Measurements from ENCODE around the gene FABP3. TPM values are rescaled to one million over a fixed set of nuclear protein-coding genes. Genes with fewer than 3 reads are reported as not detected.

FABP3 gene
- total RNA-seq, 1 donor from 2014 or later: 4.6 TPM

DNA sequence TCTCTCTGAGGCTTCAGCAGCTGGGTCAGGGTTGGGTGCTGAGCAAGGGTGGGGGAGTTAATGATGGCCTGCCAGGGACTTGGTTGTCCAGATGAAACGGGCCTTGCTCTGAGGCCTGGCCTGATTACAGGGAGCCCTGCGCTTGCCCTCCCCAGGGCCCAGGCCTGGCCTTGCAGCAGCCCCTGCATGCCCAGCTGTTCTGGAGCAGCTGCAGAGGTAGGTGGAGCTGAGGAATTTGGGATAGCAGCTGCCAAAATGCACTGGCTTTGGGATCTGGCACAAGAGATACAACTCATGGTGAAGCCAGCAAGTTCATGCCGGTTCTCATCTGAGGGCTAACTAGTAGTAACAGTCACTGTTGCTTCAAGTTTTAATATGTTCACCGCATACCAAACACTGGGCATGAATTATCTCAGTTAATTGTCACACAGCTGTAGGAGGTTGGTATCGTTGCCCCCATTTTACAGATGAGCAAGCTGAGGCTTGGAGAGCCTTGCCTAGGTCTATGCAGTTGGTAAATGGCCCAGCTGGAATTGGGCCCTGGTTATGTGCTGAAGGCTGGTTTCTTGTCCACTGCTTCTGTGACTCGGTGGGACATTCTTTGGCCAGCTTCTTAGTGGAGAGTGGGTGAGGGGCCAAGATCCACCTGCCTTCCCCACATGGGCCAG is 32.8 kb upstream of the FABP3 start:
- H3K4me1 Mint-ChIP-seq: no peaks in the 10 kb centered on the region
- DNase-seq (ENCODE audit: low spot score in 2 of 2, unreplicated experiment in 2 of 2): no peak
- H3K36me3 Mint-ChIP-seq: no peaks in the 10 kb centered on the region
- no peaks in the 10 kb centered on the region for H3K27me3 Mint-ChIP-seq (ENCODE audit: low read depth)
- H3K9me3 Mint-ChIP-seq: no peaks in the 10 kb centered on the region
- TF ChIP-seq, protein P1, sequence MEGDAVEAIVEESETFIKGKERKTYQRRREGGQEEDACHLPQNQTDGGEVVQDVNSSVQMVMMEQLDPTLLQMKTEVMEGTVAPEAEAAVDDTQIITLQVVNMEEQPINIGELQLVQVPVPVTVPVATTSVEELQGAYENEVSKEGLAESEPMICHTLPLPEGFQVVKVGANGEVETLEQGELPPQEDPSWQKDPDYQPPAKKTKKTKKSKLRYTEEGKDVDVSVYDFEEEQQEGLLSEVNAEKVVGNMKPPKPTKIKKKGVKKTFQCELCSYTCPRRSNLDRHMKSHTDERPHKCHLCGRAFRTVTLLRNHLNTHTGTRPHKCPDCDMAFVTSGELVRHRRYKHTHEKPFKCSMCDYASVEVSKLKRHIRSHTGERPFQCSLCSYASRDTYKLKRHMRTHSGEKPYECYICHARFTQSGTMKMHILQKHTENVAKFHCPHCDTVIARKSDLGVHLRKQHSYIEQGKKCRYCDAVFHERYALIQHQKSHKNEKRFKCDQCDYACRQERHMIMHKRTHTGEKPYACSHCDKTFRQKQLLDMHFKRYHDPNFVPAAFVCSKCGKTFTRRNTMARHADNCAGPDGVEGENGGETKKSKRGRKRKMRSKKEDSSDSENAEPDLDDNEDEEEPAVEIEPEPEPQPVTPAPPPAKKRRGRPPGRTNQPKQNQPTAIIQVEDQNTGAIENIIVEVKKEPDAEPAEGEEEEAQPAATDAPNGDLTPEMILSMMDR (IDR thresholded peaks at IDR 0.05; ENCODE audit: unreplicated experiment): no peak
- H3K27ac Mint-ChIP-seq: no peak overlapping the region
- no peak overlapping the region for H3K4me3 Mint-ChIP-seq

DNA sequence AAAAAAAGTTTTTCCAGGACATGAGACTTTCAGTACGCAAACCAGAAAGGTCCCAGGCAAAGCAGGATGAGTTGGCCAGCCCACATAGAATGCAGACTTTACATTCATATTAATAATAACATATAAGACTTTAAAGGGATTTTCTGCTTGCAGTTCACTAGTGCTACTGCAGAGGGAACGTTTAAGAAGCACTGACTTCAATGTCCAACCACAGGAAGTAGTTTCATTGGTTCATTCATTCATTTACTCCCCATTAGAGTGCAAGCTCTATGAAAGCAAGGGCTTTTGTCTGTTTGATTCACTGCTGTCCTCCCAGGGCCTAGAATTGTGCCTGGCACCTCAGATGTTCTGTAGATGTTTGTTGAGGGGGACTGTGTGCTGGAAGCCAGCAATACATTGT is 28.4 kb upstream of the FABP3 start:
- H3K9me3 Mint-ChIP-seq: no peaks in the 10 kb centered on the region
- H3K27ac Mint-ChIP-seq: no peak overlapping the region
- TF ChIP-seq, protein P1 (IDR thresholded peaks at IDR 0.05; ENCODE audit: unreplicated experiment): no peak
- H3K36me3 Mint-ChIP-seq: no peaks in the 10 kb centered on the region
- no peak for DNase-seq (ENCODE audit: low spot score in 2 of 2, unreplicated experiment in 2 of 2)
- no peaks in the 10 kb centered on the region for H3K4me1 Mint-ChIP-seq
- no peaks in the 10 kb centered on the region for H3K27me3 Mint-ChIP-seq (ENCODE audit: low read depth)
- H3K4me3 Mint-ChIP-seq: no peak overlapping the region

DNA sequence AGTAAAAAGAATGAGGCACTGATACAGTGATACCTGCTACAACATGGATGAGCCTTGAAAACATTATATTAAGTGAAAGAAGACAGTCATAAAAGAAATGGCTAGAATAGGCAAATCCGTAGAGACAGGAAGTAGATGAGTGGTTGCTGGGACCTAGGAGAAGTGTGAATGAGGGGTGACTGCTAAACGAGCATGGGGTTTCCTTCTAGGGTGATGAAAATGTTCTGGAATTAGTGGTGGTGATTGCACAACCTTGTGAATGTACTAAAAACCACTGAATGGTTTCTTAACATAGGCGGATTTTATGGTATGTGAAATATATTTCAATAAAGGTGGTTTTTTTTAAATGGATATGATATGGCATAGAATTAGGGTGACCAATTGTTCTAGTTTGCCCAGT is 27.5 kb upstream of the FABP3 start:
- Mint-ChIP-seq H3K9me3 (no peaks in the 10 kb centered on the region), H3K27me3 (ENCODE audit: low read depth) (no peaks in the 10 kb centered on the region), H3K4me3 (no peak overlapping the region), H3K36me3 (no peaks in the 10 kb centered on the region), H3K27ac (no peak overlapping the region), H3K4me1 (no peaks in the 10 kb centered on the region)
- TF ChIP-seq, protein P1 (IDR thresholded peaks at IDR 0.05; ENCODE audit: unreplicated experiment): no peak
- no peak for DNase-seq (ENCODE audit: low spot score in 2 of 2, unreplicated experiment in 2 of 2)

DNA sequence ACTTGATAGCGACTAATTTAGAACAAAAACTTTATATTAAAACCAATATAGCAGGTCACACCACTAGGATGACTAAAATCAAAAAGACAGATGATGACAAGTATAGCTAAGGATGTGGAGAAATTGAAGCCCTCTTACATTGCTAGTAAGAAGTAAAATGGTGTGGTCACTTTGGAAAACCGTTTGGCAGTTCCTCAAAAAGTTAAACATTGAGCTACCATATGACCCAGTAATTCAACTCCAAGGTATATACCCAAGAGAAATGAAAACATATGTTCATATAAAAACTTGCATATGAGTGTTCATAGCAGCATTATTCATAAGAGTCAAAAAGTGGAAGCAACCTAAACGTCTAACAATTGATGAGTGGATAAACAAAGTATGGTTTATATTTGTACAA is 27.1 kb upstream of the FABP3 start:
- H3K27ac Mint-ChIP-seq: no peak overlapping the region
- H3K9me3 Mint-ChIP-seq: no peaks in the 10 kb centered on the region
- H3K4me1 Mint-ChIP-seq: peaks cover under 1% of the 10 kb centered on the region

DNA sequence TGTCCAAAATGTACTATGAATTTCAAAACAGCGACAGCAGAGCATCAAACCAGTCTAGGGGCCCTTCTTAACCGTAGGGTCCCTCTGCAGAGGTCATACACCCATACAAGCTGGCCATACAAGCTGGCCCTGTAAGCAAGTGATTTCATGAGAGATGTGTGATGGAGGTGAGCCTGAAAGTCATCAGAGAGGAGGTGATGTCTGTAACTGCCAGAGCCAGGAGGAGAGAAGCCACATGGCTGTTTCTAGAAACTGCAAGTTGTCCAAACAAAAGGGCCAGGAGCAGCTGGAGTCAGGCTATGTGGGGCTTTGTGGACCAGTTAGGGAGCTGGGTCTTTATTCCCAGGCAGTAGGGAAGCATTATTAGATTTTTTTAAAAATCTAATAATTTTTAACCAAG is 25.4 kb upstream of the FABP3 start:
- Mint-ChIP-seq H3K27me3 (ENCODE audit: low read depth) (no peaks in the 10 kb centered on the region), H3K36me3 (no peaks in the 10 kb centered on the region), H3K4me1 (peaks cover 6% of the 10 kb centered on the region), H3K9me3 (no peaks in the 10 kb centered on the region), H3K27ac (no peak overlapping the region), H3K4me3 (no peak overlapping the region)
- no peak for DNase-seq (ENCODE audit: low spot score in 2 of 2, unreplicated experiment in 2 of 2)
- TF ChIP-seq, protein P1 (IDR thresholded peaks at IDR 0.05; ENCODE audit: unreplicated experiment): no peak

More for the DNA sequence above, 27.1 kb upstream of the FABP3 start:
- DNase-seq (ENCODE audit: low spot score in 2 of 2, unreplicated experiment in 2 of 2): no peak
- no peaks in the 10 kb centered on the region for H3K27me3 Mint-ChIP-seq (ENCODE audit: low read depth)
- H3K4me3 Mint-ChIP-seq: no peak overlapping the region
- H3K36me3 Mint-ChIP-seq: no peaks in the 10 kb centered on the region
- TF ChIP-seq, protein P1 (IDR thresholded peaks at IDR 0.05; ENCODE audit: unreplicated experiment): no peak
